ENCODE results near the gene CELF2.

The CELF2 gene

GRCh38 chr10:11260170-11260569 is 242.5 kb downstream of the CELF2 start:
- no peak overlapping the region for H4K5ac ChIP-seq (ENCODE audit: low read length)
- no peak overlapping the region for H3K4me2 ChIP-seq (ENCODE audit: low read length)
- no peaks in the 10 kb centered on the region for H3K36me3 ChIP-seq (ENCODE audit: control insufficient read depth, insufficient read depth, low read length)
- no peaks in the 10 kb centered on the region for H3K4me1 ChIP-seq (ENCODE audit: control insufficient read depth, low read depth, low read length)
- no peak overlapping the region for H3K18ac ChIP-seq (ENCODE audit: low read length)
- H3K23ac ChIP-seq (ENCODE audit: low read length): no peak overlapping the region
- H2BK15ac ChIP-seq (replicated peaks; ENCODE audit: low read depth): no peak overlapping the region
- no peak overlapping the region for H3K9ac ChIP-seq (ENCODE audit: low read length)
- no peak overlapping the region for H3K4ac ChIP-seq (ENCODE audit: low read depth, low read length)
- H2BK120ac ChIP-seq (ENCODE audit: low read depth, low read length): no peak overlapping the region
- H3K56ac ChIP-seq (ENCODE audit: low read length): no peak overlapping the region
- no peaks in the 10 kb centered on the region for H3K27me3 ChIP-seq (ENCODE audit: insufficient read depth, low read length, poor library complexity)
- no peaks in the 10 kb centered on the region for H3K79me1 ChIP-seq (ENCODE audit: low read length)
- H3K4me3 ChIP-seq (ENCODE audit: low read length): no peak overlapping the region
- H3K27ac ChIP-seq (ENCODE audit: low read depth, low read length): no peak overlapping the region
- no peak overlapping the region for H2AK5ac ChIP-seq (ENCODE audit: low read length)
- WGBS (ENCODE audit: extremely low coverage, insufficient coverage, low lambda C conversion rate): no CpG with 5 or more reads among the region's 9 CpGs
- DNase-seq: peak; percentile 5
- no peak overlapping the region for H2BK5ac ChIP-seq (ENCODE audit: low read length)
- H3K79me2 ChIP-seq (ENCODE audit: control insufficient read depth, insufficient read depth, low read length): no peaks in the 10 kb centered on the region
- H4K8ac ChIP-seq (ENCODE audit: low read depth, low read length): no peak overlapping the region

GRCh38 chr10:11261143-11261542 is 243.5 kb downstream of the CELF2 start:
- H3K4me1 ChIP-seq (ENCODE audit: control insufficient read depth, low read depth, low read length): no peaks in the 10 kb centered on the region
- no peak overlapping the region for H3K9ac ChIP-seq (ENCODE audit: low read length)
- no peak overlapping the region for H2BK120ac ChIP-seq (ENCODE audit: low read depth, low read length)
- H2AK5ac ChIP-seq (ENCODE audit: low read length): no peak overlapping the region
- H3K79me1 ChIP-seq (ENCODE audit: low read length): no peaks in the 10 kb centered on the region
- no peaks in the 10 kb centered on the region for H3K27me3 ChIP-seq (ENCODE audit: insufficient read depth, low read length, poor library complexity)
- H2BK5ac ChIP-seq (ENCODE audit: low read length): no peak overlapping the region
- H3K56ac ChIP-seq (ENCODE audit: low read length): no peak overlapping the region
- H4K5ac ChIP-seq (ENCODE audit: low read length): no peak overlapping the region
- H3K27ac ChIP-seq (ENCODE audit: low read depth, low read length): no peak overlapping the region
- no peak overlapping the region for H3K4ac ChIP-seq (ENCODE audit: low read depth, low read length)
- DNase-seq: no peak
- H4K8ac ChIP-seq (ENCODE audit: low read depth, low read length): no peak overlapping the region
- no CpG with 5 or more reads among the region's 7 CpGs for WGBS (ENCODE audit: extremely low coverage, insufficient coverage, low lambda C conversion rate)
- no peak overlapping the region for H3K23ac ChIP-seq (ENCODE audit: low read length)
- H3K36me3 ChIP-seq (ENCODE audit: control insufficient read depth, insufficient read depth, low read length): no peaks in the 10 kb centered on the region
- no peak overlapping the region for H3K4me3 ChIP-seq (ENCODE audit: low read length)
- H3K18ac ChIP-seq (ENCODE audit: low read length): no peak overlapping the region
- no peak overlapping the region for H2BK15ac ChIP-seq (replicated peaks; ENCODE audit: low read depth)
- no peak overlapping the region for H3K4me2 ChIP-seq (ENCODE audit: low read length)
- H3K79me2 ChIP-seq (ENCODE audit: control insufficient read depth, insufficient read depth, low read length): no peaks in the 10 kb centered on the region

GRCh38 chr10:11261687-11262493 is 244.2 kb downstream of the CELF2 start:
- H3K4me3 ChIP-seq (ENCODE audit: low read length): no peak overlapping the region
- no peaks in the 10 kb centered on the region for H3K79me1 ChIP-seq (ENCODE audit: low read length)
- no peaks in the 10 kb centered on the region for H3K27me3 ChIP-seq (ENCODE audit: insufficient read depth, low read length, poor library complexity)
- no peaks in the 10 kb centered on the region for H3K4me1 ChIP-seq (ENCODE audit: control insufficient read depth, low read depth, low read length)
- H3K9ac ChIP-seq (ENCODE audit: low read length): no peak overlapping the region
- no peak overlapping the region for H3K23ac ChIP-seq (ENCODE audit: low read length)
- no peak overlapping the region for H3K4ac ChIP-seq (ENCODE audit: low read depth, low read length)
- no peak overlapping the region for H4K8ac ChIP-seq (ENCODE audit: low read depth, low read length)
- no peak overlapping the region for H3K18ac ChIP-seq (ENCODE audit: low read length)
- no CpG with 5 or more reads among the region's 4 CpGs for WGBS (ENCODE audit: extremely low coverage, insufficient coverage, low lambda C conversion rate)
- H4K5ac ChIP-seq (ENCODE audit: low read length): no peak overlapping the region
- H3K4me2 ChIP-seq (ENCODE audit: low read length): no peak overlapping the region
- no peak overlapping the region for H3K56ac ChIP-seq (ENCODE audit: low read length)
- DNase-seq: no peak
- H3K36me3 ChIP-seq (ENCODE audit: control insufficient read depth, insufficient read depth, low read length): no peaks in the 10 kb centered on the region
- no peak overlapping the region for H2AK5ac ChIP-seq (ENCODE audit: low read length)
- no peaks in the 10 kb centered on the region for H3K79me2 ChIP-seq (ENCODE audit: control insufficient read depth, insufficient read depth, low read length)
- no peak overlapping the region for H3K27ac ChIP-seq (ENCODE audit: low read depth, low read length)
- no peak overlapping the region for H2BK5ac ChIP-seq (ENCODE audit: low read length)
- H2BK120ac ChIP-seq (ENCODE audit: low read depth, low read length): no peak overlapping the region
- H2BK15ac ChIP-seq (replicated peaks; ENCODE audit: low read depth): no peak overlapping the region

- Histone ChIP-seq H3K4me1 (ENCODE audit: control insufficient read depth, low read depth, low read length) (no peaks in the 10 kb centered on the region), H3K4me2 (ENCODE audit: low read length) (no peak overlapping the region), H3K79me1 (ENCODE audit: low read length) (no peaks in the 10 kb centered on the region), H2BK120ac (ENCODE audit: low read depth, low read length) (no peak overlapping the region), H3K9ac (ENCODE audit: low read length) (no peak overlapping the region), H3K23ac (ENCODE audit: low read length) (no peak overlapping the region), H3K27me3 (ENCODE audit: insufficient read depth, low read length, poor library complexity) (no peaks in the 10 kb centered on the region), H2AK5ac (ENCODE audit: low read length) (no peak overlapping the region), H3K4me3 (ENCODE audit: low read length) (no peak overlapping the region), H2BK5ac (ENCODE audit: low read length) (no peak overlapping the region), H3K4ac (ENCODE audit: low read depth, low read length) (no peak overlapping the region), H3K79me2 (ENCODE audit: control insufficient read depth, insufficient read depth, low read length) (no peaks in the 10 kb centered on the region), H3K36me3 (ENCODE audit: control insufficient read depth, insufficient read depth, low read length) (no peaks in the 10 kb centered on the region), H3K56ac (ENCODE audit: low read length) (no peak overlapping the region), H3K18ac (ENCODE audit: low read length) (no peak overlapping the region), H2BK15ac (replicated peaks; ENCODE audit: low read depth) (no peak overlapping the region), H3K27ac (ENCODE audit: low read depth, low read length) (no peak overlapping the region), H4K5ac (ENCODE audit: low read length) (no peak overlapping the region), H4K8ac (ENCODE audit: low read depth, low read length) (no peak overlapping the region)
- no CpG with 5 or more reads among the region's 5 CpGs for WGBS (ENCODE audit: extremely low coverage, insufficient coverage, low lambda C conversion rate)
- DNase-seq: no peak
Measured at GRCh38 chr10:11262494-11263345, 245.0 kb downstream of the CELF2 start.

- H3K4me3 ChIP-seq (ENCODE audit: low read length): no peak overlapping the region
Measured at GRCh38 chr10:11263767-11264166, 246.1 kb downstream of the CELF2 start.

More at GRCh38 chr10:11263767-11264166, 246.1 kb downstream of the CELF2 start:
- no peak overlapping the region for H2BK120ac ChIP-seq (ENCODE audit: low read depth, low read length)
- no peaks in the 10 kb centered on the region for H3K27me3 ChIP-seq (ENCODE audit: insufficient read depth, low read length, poor library complexity)
- no peak overlapping the region for H3K4ac ChIP-seq (ENCODE audit: low read depth, low read length)
- WGBS (ENCODE audit: extremely low coverage, insufficient coverage, low lambda C conversion rate): no CpG with 5 or more reads among the region's 3 CpGs
- no peak overlapping the region for H3K18ac ChIP-seq (ENCODE audit: low read length)
- H3K79me1 ChIP-seq (ENCODE audit: low read length): no peaks in the 10 kb centered on the region
- no peak overlapping the region for H3K56ac ChIP-seq (ENCODE audit: low read length)
- H4K5ac ChIP-seq (ENCODE audit: low read length): no peak overlapping the region
- no peak overlapping the region for H4K8ac ChIP-seq (ENCODE audit: low read depth, low read length)
- H3K4me2 ChIP-seq (ENCODE audit: low read length): no peak overlapping the region
- H2BK15ac ChIP-seq (replicated peaks; ENCODE audit: low read depth): no peak overlapping the region
- no peak overlapping the region for H3K23ac ChIP-seq (ENCODE audit: low read length)
- no peak overlapping the region for H3K9ac ChIP-seq (ENCODE audit: low read length)
- no peaks in the 10 kb centered on the region for H3K4me1 ChIP-seq (ENCODE audit: control insufficient read depth, low read depth, low read length)
- H3K79me2 ChIP-seq (ENCODE audit: control insufficient read depth, insufficient read depth, low read length): no peaks in the 10 kb centered on the region
- H2BK5ac ChIP-seq (ENCODE audit: low read length): no peak overlapping the region
- no peak overlapping the region for H2AK5ac ChIP-seq (ENCODE audit: low read length)
- no peak overlapping the region for H3K27ac ChIP-seq (ENCODE audit: low read depth, low read length)
- H3K36me3 ChIP-seq (ENCODE audit: control insufficient read depth, insufficient read depth, low read length): no peaks in the 10 kb centered on the region
- DNase-seq: no peak
